OCI-LY1 (cell line): ENCODE data around the gene CRYBG1.

Experiments used
- EZH2 ChIP-seq: fragments of 200-600 bp; sonication (generic), shearing (Covaris generic); IDR thresholded peaks from 2 replicates; pipeline ENCODE4 v1.8.0; 2017; ENCODE audit warnings: borderline replicate concordance, mixed run types, mild to moderate bottlenecking, antibody characterized with exemption, low read length, moderate library complexity, mixed read lengths
- TF ChIP-seq, protein P1 (sequence below): fragments of 200-600 bp; sonication (generic), shearing (Covaris generic); IDR thresholded peaks from 2 replicates; pipeline ENCODE4 v1.5.1; 2017; ENCODE audit warnings: mild to moderate bottlenecking, antibody characterized with exemption, low read length, moderate library complexity, mixed read lengths

DNA sequence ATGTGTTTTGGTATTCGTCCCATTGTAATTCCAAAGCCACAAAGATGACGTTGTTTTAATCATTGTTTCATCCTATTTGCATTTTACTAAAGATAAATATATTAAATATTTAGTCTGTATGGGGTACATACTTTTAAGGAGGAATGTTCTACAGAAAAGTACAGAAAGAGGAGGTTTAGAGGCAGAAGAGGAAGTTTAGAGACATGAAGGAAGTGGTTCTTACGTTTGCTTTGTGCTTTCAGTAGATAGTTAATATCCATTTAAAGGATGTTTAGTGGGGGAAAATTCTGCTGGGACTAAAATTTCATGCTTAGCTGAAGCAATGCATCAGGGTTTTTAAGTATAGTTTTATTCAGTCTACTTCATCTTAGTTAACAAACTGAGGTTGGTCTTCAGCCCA lies 116.6 kb downstream of the CRYBG1 start:
- TF ChIP-seq, protein P1, sequence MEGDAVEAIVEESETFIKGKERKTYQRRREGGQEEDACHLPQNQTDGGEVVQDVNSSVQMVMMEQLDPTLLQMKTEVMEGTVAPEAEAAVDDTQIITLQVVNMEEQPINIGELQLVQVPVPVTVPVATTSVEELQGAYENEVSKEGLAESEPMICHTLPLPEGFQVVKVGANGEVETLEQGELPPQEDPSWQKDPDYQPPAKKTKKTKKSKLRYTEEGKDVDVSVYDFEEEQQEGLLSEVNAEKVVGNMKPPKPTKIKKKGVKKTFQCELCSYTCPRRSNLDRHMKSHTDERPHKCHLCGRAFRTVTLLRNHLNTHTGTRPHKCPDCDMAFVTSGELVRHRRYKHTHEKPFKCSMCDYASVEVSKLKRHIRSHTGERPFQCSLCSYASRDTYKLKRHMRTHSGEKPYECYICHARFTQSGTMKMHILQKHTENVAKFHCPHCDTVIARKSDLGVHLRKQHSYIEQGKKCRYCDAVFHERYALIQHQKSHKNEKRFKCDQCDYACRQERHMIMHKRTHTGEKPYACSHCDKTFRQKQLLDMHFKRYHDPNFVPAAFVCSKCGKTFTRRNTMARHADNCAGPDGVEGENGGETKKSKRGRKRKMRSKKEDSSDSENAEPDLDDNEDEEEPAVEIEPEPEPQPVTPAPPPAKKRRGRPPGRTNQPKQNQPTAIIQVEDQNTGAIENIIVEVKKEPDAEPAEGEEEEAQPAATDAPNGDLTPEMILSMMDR = no peak
- no peak for TF ChIP-seq EZH2
